GM23338 (cell line): ENCODE data around the gene FAM13C. TPM values are rescaled to one million over a fixed set of nuclear protein-coding genes. Genes with fewer than 3 reads are reported as not detected.

Experiments used
- ATAC-seq: fragments of 200-7000 bp; cut with Tn5 transposase; 3 replicates; pipeline ENCODE4 v1.9.1; 2020
- DNase-seq: peaks from one replicate; pipeline ENCODE4 v3.0.0-alpha.2; 2015; ENCODE audit warnings: low spot score
- H2AFZ ChIP-seq: fragments of 200-600 bp; sonication (generic); 2 replicates; pipeline ENCODE4 v1.8.0; 2016; ENCODE audit warnings: antibody characterized with exemption, mild to moderate bottlenecking, moderate library complexity
- H3F3A ChIP-seq: fragments of 200-600 bp; sonication (generic); replicated peaks from 2 replicates; pipeline ENCODE4 v1.8.0; 2017; ENCODE audit warnings: antibody characterized with exemption, mixed run types, low read depth
- H3K27ac ChIP-seq: fragments of 200-600 bp; sonication (generic); 2 replicates; pipeline ENCODE4 v1.6.1; 2016; ENCODE audit warnings: low read depth
- H3K27me3 ChIP-seq: fragments of 200-600 bp; sonication (generic); 2 replicates; pipeline ENCODE4 v1.8.0; 2016; ENCODE audit warnings: mild to moderate bottlenecking, mixed run types, moderate library complexity; ENCODE audit not compliant: insufficient read depth
- H3K36me3 ChIP-seq: fragments of 200-600 bp; sonication (generic); 2 replicates; pipeline ENCODE4 v1.8.0; 2016; ENCODE audit warnings: mild to moderate bottlenecking; ENCODE audit not compliant: insufficient read depth
- H3K4me1 ChIP-seq: fragments of 200-600 bp; sonication (generic); 2 replicates; pipeline ENCODE4 v1.8.0; 2016; ENCODE audit warnings: mild to moderate bottlenecking, moderate library complexity; ENCODE audit not compliant: insufficient read depth
- H3K4me2 ChIP-seq: fragments of 200-600 bp; sonication (generic); 2 replicates; pipeline ENCODE4 v1.7.1; 2017; ENCODE audit warnings: mixed run types
- H3K4me3 ChIP-seq: fragments of 200-600 bp; sonication (generic); 2 replicates; pipeline ENCODE4 v1.6.1; 2016; ENCODE audit warnings: mixed run types
- H3K79me2 ChIP-seq: fragments of 200-600 bp; sonication (generic); replicated peaks from 2 replicates; pipeline ENCODE4 v1.8.0; 2017; ENCODE audit warnings: mild to moderate bottlenecking; ENCODE audit not compliant: insufficient read depth
- H3K9me2 ChIP-seq: fragments of 200-600 bp; sonication (generic); 2 replicates; pipeline ENCODE4 v1.8.0; 2017; ENCODE audit not compliant: insufficient read depth
- H4K20me1 ChIP-seq: fragments of 200-600 bp; sonication (generic); replicated peaks from 2 replicates; pipeline ENCODE4 v1.8.0; 2017; ENCODE audit warnings: mild to moderate bottlenecking; ENCODE audit not compliant: insufficient read depth
- H3K27ac Mint-ChIP-seq: 2 replicates; pipeline ENCODE4 v1.8.0; 2020; ENCODE audit warnings: inconsistent platforms, mild to moderate bottlenecking, moderate library complexity, mixed read lengths
- H3K27me3 Mint-ChIP-seq: 3 replicates; pipeline ENCODE4 v1.8.0; 2022; ENCODE audit warnings: low read depth, mild to moderate bottlenecking, moderate library complexity, mixed read lengths, inconsistent platforms; ENCODE audit not compliant: insufficient read depth, poor library complexity
- H3K36me3 Mint-ChIP-seq: 3 replicates; pipeline ENCODE4 v1.8.0; 2021; ENCODE audit warnings: low read depth, mild to moderate bottlenecking, inconsistent platforms, moderate library complexity, mixed read lengths
- H3K4me1 Mint-ChIP-seq: 3 replicates; pipeline ENCODE4 v1.8.0; 2020; ENCODE audit warnings: mild to moderate bottlenecking, inconsistent platforms, mixed read lengths
- H3K4me3 Mint-ChIP-seq: 3 replicates; pipeline ENCODE4 v1.8.0; 2021; ENCODE audit warnings: moderate library complexity, mild to moderate bottlenecking, inconsistent platforms, mixed read lengths
- H3K9me3 Mint-ChIP-seq: 3 replicates; pipeline ENCODE4 v1.8.0; 2020; ENCODE audit warnings: moderate library complexity, mild to moderate bottlenecking, inconsistent platforms, mixed read lengths
- CREB1 ChIP-seq: fragments of 250-450 bp; sonication (Bioruptor Pico); IDR thresholded peaks from 2 replicates; pipeline ENCODE4 v1.5.0; 2020; ENCODE audit warnings: low read depth, mild to moderate bottlenecking, moderate library complexity
- CTCF ChIP-seq, 2 experiments: fragments of 200-600 bp in 1 of 2; sonication (generic) in 1 of 2; conservative IDR thresholded peaks; 2 replicates each; pipeline versions ENCODE4 v1.5.1 to v1.6.1; 2016 to 2017; ENCODE audit warnings: antibody characterized with exemption in 2 of 2, low read depth in 2 of 2, mild to moderate bottlenecking in 2 of 2, moderate library complexity in 1 of 2
- ETS1 ChIP-seq: IDR thresholded peaks from 2 replicates; pipeline ENCODE4 v1.6.1; 2016; ENCODE audit warnings: antibody characterized with exemption
- EZH2phosphoT487 ChIP-seq: fragments of 200-600 bp; sonication (generic); IDR thresholded peaks from one replicate; pipeline ENCODE4 v1.8.1; 2018; ENCODE audit warnings: antibody characterized with exemption; ENCODE audit not compliant: unreplicated experiment
- JUNB ChIP-seq: IDR thresholded peaks from one replicate; pipeline ENCODE4 v1.6.1; 2016; ENCODE audit warnings: antibody characterized with exemption; ENCODE audit not compliant: unreplicated experiment
- NANOG ChIP-seq: IDR thresholded peaks from 2 replicates; pipeline ENCODE4 v1.6.1; 2016; ENCODE audit warnings: antibody characterized with exemption, borderline replicate concordance
- POLR2AphosphoS5 ChIP-seq: IDR thresholded peaks from 2 replicates; pipeline ENCODE4 v1.6.1; 2016; ENCODE audit warnings: antibody characterized with exemption, low read depth
- REST ChIP-seq: IDR thresholded peaks from one replicate; pipeline ENCODE4 v1.6.1; 2018; ENCODE audit warnings: antibody characterized with exemption; ENCODE audit not compliant: unreplicated experiment
- STAT1 ChIP-seq: IDR thresholded peaks from one replicate; pipeline ENCODE4 v1.6.1; 2016; ENCODE audit warnings: antibody characterized with exemption; ENCODE audit not compliant: unreplicated experiment
- ZNF114 ChIP-seq: fragments of 250-450 bp; sonication (Bioruptor Pico); IDR thresholded peaks from 2 replicates; pipeline ENCODE4 v1.5.0; 2020; ENCODE audit warnings: mild to moderate bottlenecking, moderate library complexity
- ZNF331 ChIP-seq: fragments of 250-450 bp; sonication (Bioruptor Pico); IDR thresholded peaks from 2 replicates; pipeline ENCODE4 v1.5.0; 2020; ENCODE audit warnings: low read depth, mild to moderate bottlenecking, moderate library complexity
- polyA plus RNA-seq: library from polyadenylated mRNA; unstranded; fragments of >200 nt; fragmentation: Nextera tagmentation; extraction: Ambion mirVana; gene quantifications from 2 replicates; pipeline ENCODE4 v1.2.1, GENCODE V29; 2016
- total RNA-seq: library from RNA; depleted of rRNA; stranded (reverse); fragments of >200 nt; shearing (Covaris generic); gene quantifications from 2 replicates; pipeline ENCODE4 v1.2.3, GENCODE V29; 2014

Gene FAM13C
- total and polyA plus RNA-seq, 2 experiments from 2014 or later: 0.94 to 2.1 TPM

GRCh38 chr10:59285073-59285472 lies 77.3 kb downstream of the FAM13C start (continued):
- TF ChIP-seq ETS1: no peak
- TF ChIP-seq NANOG: no peak
- no peak for TF ChIP-seq EZH2phosphoT487
- TF ChIP-seq STAT1: no peak
- TF ChIP-seq CREB1 (CRISPR knock-in tag): no peak
- TF ChIP-seq CTCF (conservative IDR thresholded peaks at IDR 0.05; ENCODE audit: low read depth in 2 of 2): no peak
- no peak for TF ChIP-seq REST
- no peak for TF ChIP-seq POLR2AphosphoS5

GRCh38 chr10:59284118-59284975 lies 78.0 kb downstream of the FAM13C start:
- Histone ChIP-seq H3K4me1 (peaks cover 12% of the 10 kb centered on the region; the same call in 1 of the 2 replicates), H3K9me2 (no peaks in the 10 kb centered on the region; the same call in none of the 2 replicates), H3K4me3 (no peak overlapping the region), H4K20me1 (no peaks in the 10 kb centered on the region), H3K27me3 (no peaks in the 10 kb centered on the region), H3K27ac (no peak overlapping the region), H3K4me2 (no peak overlapping the region), H3K79me2 (no peaks in the 10 kb centered on the region), H2AFZ (no peak overlapping the region), H3F3A (no peaks in the 10 kb centered on the region), H3K36me3 (no peaks in the 10 kb centered on the region)
- DNase-seq (no peak), ATAC-seq (no peak)
- no peaks in the 10 kb centered on the region; the same call in 2 of the 3 replicates for H3K9me3 Mint-ChIP-seq
- peaks cover 3% of the 10 kb centered on the region for H3K27me3 Mint-ChIP-seq
- H3K27ac Mint-ChIP-seq: no peak overlapping the region
- H3K36me3 Mint-ChIP-seq: no peaks in the 10 kb centered on the region
- H3K4me3 Mint-ChIP-seq: no peak overlapping the region
- peaks cover 19% of the 10 kb centered on the region; the same call in 2 of the 3 replicates for H3K4me1 Mint-ChIP-seq
- TF ChIP-seq POLR2AphosphoS5: no peak
- TF ChIP-seq STAT1: no peak
- no peak for TF ChIP-seq REST
- TF ChIP-seq NANOG: no peak
- no peak for TF ChIP-seq JUNB
- TF ChIP-seq ZNF114 (CRISPR knock-in tag): no peak
- no peak for TF ChIP-seq ZNF331 (CRISPR knock-in tag)
- TF ChIP-seq EZH2phosphoT487: no peak
- TF ChIP-seq CREB1 (CRISPR knock-in tag): no peak
- TF ChIP-seq CTCF (conservative IDR thresholded peaks at IDR 0.05; ENCODE audit: low read depth in 2 of 2): no peak
